ENCODE measurements around the gene CLTCL1.
"Not testable (repeated sequence)": the region's sequence is repeated elsewhere in the genome, so short reads cannot be mapped to it uniquely, and the experiment has no call there.

The CLTCL1 gene

GRCh38 chr22:19258968-19259288 lies 32.6 kb downstream of the CLTCL1 start:
- H3K9me3 ChIP-seq (ENCODE audit: low read length) = not testable (repeated sequence)

GRCh38 chr22:19258371-19258770 lies 33.1 kb downstream of the CLTCL1 start:
- Histone ChIP-seq H3K4me1 (ENCODE audit: insufficient read depth, low read length) (no peaks in the 10 kb centered on the region), H3K27me3 (ENCODE audit: insufficient read depth, low read length) (no peaks in the 10 kb centered on the region), H3K9me3 (ENCODE audit: low read length) (no peaks in the 10 kb centered on the region), H3K36me3 (ENCODE audit: insufficient read depth, low read length) (peaks cover 2% of the 10 kb centered on the region), H2AFZ (ENCODE audit: low read depth, low read length) (no peak overlapping the region), H3K4me3 (ENCODE audit: low read length) (no peak overlapping the region)

More at GRCh38 chr22:19258968-19259288, 32.6 kb downstream of the CLTCL1 start:
- H3K36me3 ChIP-seq (ENCODE audit: insufficient read depth, low read length); H3K4me3 ChIP-seq (ENCODE audit: low read length); H3K27me3 ChIP-seq (ENCODE audit: insufficient read depth, low read length); H2AFZ ChIP-seq (ENCODE audit: low read depth, low read length); H3K4me1 ChIP-seq (ENCODE audit: insufficient read depth, low read length): not testable (repeated sequence)

GRCh38 chr22:19256362-19256761 lies 35.2 kb downstream of the CLTCL1 start:
- H3K4me3 ChIP-seq (ENCODE audit: low read length); H3K36me3 ChIP-seq (ENCODE audit: insufficient read depth, low read length); H3K9me3 ChIP-seq (ENCODE audit: low read length); H2AFZ ChIP-seq (ENCODE audit: low read depth, low read length); H3K4me1 ChIP-seq (ENCODE audit: insufficient read depth, low read length); H3K27me3 ChIP-seq (ENCODE audit: insufficient read depth, low read length): not testable (repeated sequence)

GRCh38 chr22:19253143-19253542 lies 38.4 kb downstream of the CLTCL1 start:
- no peak overlapping the region for H2AFZ ChIP-seq (ENCODE audit: low read depth, low read length)
- peaks cover 2% of the 10 kb centered on the region for H3K36me3 ChIP-seq (ENCODE audit: insufficient read depth, low read length)
- no peak overlapping the region for H3K4me3 ChIP-seq (ENCODE audit: low read length)
- H3K4me1 ChIP-seq (ENCODE audit: insufficient read depth, low read length) = no peaks in the 10 kb centered on the region
- H3K27me3 ChIP-seq (ENCODE audit: insufficient read depth, low read length) = no peaks in the 10 kb centered on the region
- peaks cover 3% of the 10 kb centered on the region for H3K9me3 ChIP-seq (ENCODE audit: low read length)

GRCh38 chr22:19244600-19245352 lies 46.7 kb downstream of the CLTCL1 start:
- Histone ChIP-seq H3K4me1 (ENCODE audit: insufficient read depth, low read length) (no peaks in the 10 kb centered on the region), H2AFZ (ENCODE audit: low read depth, low read length) (no peak overlapping the region), H3K9me3 (ENCODE audit: low read length) (no peaks in the 10 kb centered on the region), H3K36me3 (ENCODE audit: insufficient read depth, low read length) (peaks cover 2% of the 10 kb centered on the region), H3K4me3 (ENCODE audit: low read length) (no peak overlapping the region), H3K27me3 (ENCODE audit: insufficient read depth, low read length) (no peaks in the 10 kb centered on the region)

GRCh38 chr22:19242699-19243098 lies 48.8 kb downstream of the CLTCL1 start:
- Histone ChIP-seq H3K9me3 (ENCODE audit: low read length) (no peaks in the 10 kb centered on the region), H3K4me3 (ENCODE audit: low read length) (no peak overlapping the region), H3K36me3 (ENCODE audit: insufficient read depth, low read length) (peaks cover 8% of the 10 kb centered on the region), H3K27me3 (ENCODE audit: insufficient read depth, low read length) (no peaks in the 10 kb centered on the region), H3K4me1 (ENCODE audit: insufficient read depth, low read length) (no peaks in the 10 kb centered on the region), H2AFZ (ENCODE audit: low read depth, low read length) (no peak overlapping the region)

GRCh38 chr22:19241593-19241906 lies 50.0 kb downstream of the CLTCL1 start:
- Histone ChIP-seq H3K4me3 (ENCODE audit: low read length) (no peak overlapping the region), H3K9me3 (ENCODE audit: low read length) (no peaks in the 10 kb centered on the region), H3K4me1 (ENCODE audit: insufficient read depth, low read length) (no peaks in the 10 kb centered on the region), H3K36me3 (ENCODE audit: insufficient read depth, low read length) (peaks cover 8% of the 10 kb centered on the region), H2AFZ (ENCODE audit: low read depth, low read length) (no peak overlapping the region), H3K27me3 (ENCODE audit: insufficient read depth, low read length) (no peaks in the 10 kb centered on the region)

- H3K27me3 ChIP-seq (ENCODE audit: insufficient read depth, low read length) = no peaks in the 10 kb centered on the region
- H3K4me3 ChIP-seq (ENCODE audit: low read length) = no peak overlapping the region
- H3K9me3 ChIP-seq (ENCODE audit: low read length) = no peaks in the 10 kb centered on the region
- peaks cover 8% of the 10 kb centered on the region for H3K36me3 ChIP-seq (ENCODE audit: insufficient read depth, low read length)
- H2AFZ ChIP-seq (ENCODE audit: low read depth, low read length) = no peak overlapping the region
- H3K4me1 ChIP-seq (ENCODE audit: insufficient read depth, low read length) = no peaks in the 10 kb centered on the region
Measured at GRCh38 chr22:19240813-19241592, 50.5 kb downstream of the CLTCL1 start.

- Histone ChIP-seq H3K27me3 (ENCODE audit: insufficient read depth, low read length) (no peaks in the 10 kb centered on the region), H2AFZ (ENCODE audit: low read depth, low read length) (no peak overlapping the region), H3K36me3 (ENCODE audit: insufficient read depth, low read length) (peaks cover 9% of the 10 kb centered on the region), H3K9me3 (ENCODE audit: low read length) (no peaks in the 10 kb centered on the region), H3K4me1 (ENCODE audit: insufficient read depth, low read length) (no peaks in the 10 kb centered on the region), H3K4me3 (ENCODE audit: low read length) (no peak overlapping the region)
Measured at GRCh38 chr22:19239464-19239863, 52.1 kb downstream of the CLTCL1 start.

GRCh38 chr22:19238900-19239299 lies 52.6 kb downstream of the CLTCL1 start:
- Histone ChIP-seq H3K9me3 (ENCODE audit: low read length) (no peaks in the 10 kb centered on the region), H3K27me3 (ENCODE audit: insufficient read depth, low read length) (no peaks in the 10 kb centered on the region), H3K4me1 (ENCODE audit: insufficient read depth, low read length) (no peaks in the 10 kb centered on the region), H3K36me3 (ENCODE audit: insufficient read depth, low read length) (peaks cover 13% of the 10 kb centered on the region), H3K4me3 (ENCODE audit: low read length) (no peak overlapping the region), H2AFZ (ENCODE audit: low read depth, low read length) (no peak overlapping the region)

- no peaks in the 10 kb centered on the region for H3K4me1 ChIP-seq (ENCODE audit: insufficient read depth, low read length)
- peaks cover 22% of the 10 kb centered on the region for H3K36me3 ChIP-seq (ENCODE audit: insufficient read depth, low read length)
- no peaks in the 10 kb centered on the region for H3K27me3 ChIP-seq (ENCODE audit: insufficient read depth, low read length)
- H2AFZ ChIP-seq (ENCODE audit: low read depth, low read length) = no peak overlapping the region
- peaks cover 4% of the 10 kb centered on the region for H3K9me3 ChIP-seq (ENCODE audit: low read length)
- H3K4me3 ChIP-seq (ENCODE audit: low read length) = no peak overlapping the region
Measured at GRCh38 chr22:19235874-19236273, 55.6 kb downstream of the CLTCL1 start.

- H3K4me1 ChIP-seq (ENCODE audit: insufficient read depth, low read length) = no peaks in the 10 kb centered on the region
- H3K4me3 ChIP-seq (ENCODE audit: low read length) = no peak overlapping the region
- H3K27me3 ChIP-seq (ENCODE audit: insufficient read depth, low read length) = no peaks in the 10 kb centered on the region
- peaks cover 26% of the 10 kb centered on the region for H3K36me3 ChIP-seq (ENCODE audit: insufficient read depth, low read length)
- peaks cover 4% of the 10 kb centered on the region for H3K9me3 ChIP-seq (ENCODE audit: low read length)
- H2AFZ ChIP-seq (ENCODE audit: low read depth, low read length) = no peak overlapping the region
Measured at GRCh38 chr22:19234126-19234896, 57.2 kb downstream of the CLTCL1 start.

GRCh38 chr22:19233189-19233661 lies 58.3 kb downstream of the CLTCL1 start:
- Histone ChIP-seq H3K36me3 (ENCODE audit: insufficient read depth, low read length) (peaks cover 25% of the 10 kb centered on the region), H2AFZ (ENCODE audit: low read depth, low read length) (no peak overlapping the region), H3K27me3 (ENCODE audit: insufficient read depth, low read length) (no peaks in the 10 kb centered on the region), H3K4me1 (ENCODE audit: insufficient read depth, low read length) (no peaks in the 10 kb centered on the region), H3K9me3 (ENCODE audit: low read length) (peaks cover 4% of the 10 kb centered on the region), H3K4me3 (ENCODE audit: low read length) (no peak overlapping the region)
